Hair follicular keratinocyte (primary cell): ENCODE results near the gene OTOS. TPM values are rescaled to one million over a fixed set of nuclear protein-coding genes. Genes with fewer than 3 reads are reported as not detected.

ENCODE experiments used
- total RNA-seq: library from RNA; depleted of rRNA; stranded (reverse); fragments of >200 nt; gene quantifications from 2 replicates; pipeline ENCODE4 v1.2.3, GENCODE V29; 2015

Gene OTOS
- not detected in 2 replicates for total RNA-seq

GRCh38 chr2:240140511-240140910, at the start of gene OTOS:
TSS of gene OTOS (minus strand) at chr2:240140658. CDS start at chr2:240140326, 332 bp downstream.

GRCh38 chr2:240136013-240136670, 4.3 kb downstream of the OTOS start, which contains the start of gene COPS9:
TSS of gene COPS9 (minus strand) at chr2:240136305. CDS start at chr2:240136284, 21 bp downstream.

Other genes starting within 250 kb of the OTOS start
- gene NDUFA10, start 115.3 kb downstream of the OTOS start, total RNA-seq = 147 and 160 TPM in 2 replicates
- gene OR6B2, start 110.2 kb downstream of the OTOS start, total RNA-seq = not detected in 2 replicates
- not detected in 2 replicates for gene OR6B3, start 87.1 kb downstream of the OTOS start, total RNA-seq
- gene COPS9, start 4.4 kb downstream of the OTOS start, total RNA-seq = 193 and 292 TPM in 2 replicates